Measurements from ENCODE around the gene ARL16. TPM values are rescaled to one million over a fixed set of nuclear protein-coding genes. Genes with fewer than 3 reads are reported as not detected.

The ARL16 gene
- total and polyA plus RNA-seq, 2 of the 8 experiments (the other 6 are each of a cell fraction or from before 2014, with no cell fraction given), result 37.0 to 60.8 TPM

GRCh38 chr17:81717766-81718089, 34.1 kb upstream of the ARL16 start (continued):
- TF ChIP-seq ATF2 (IDR thresholded peaks at IDR 0.05; ENCODE audit: low read length) (no peak), MAX (IDR thresholded peaks at IDR 0.05) (no peak), E2F6 (IDR thresholded peaks at IDR 0.05) (no peak), ASH2L (IDR thresholded peaks at IDR 0.05; ENCODE audit: low read length) (no peak), KDM4A (IDR thresholded peaks at IDR 0.05; ENCODE audit: low read depth, low read length, severe bottlenecking) (no peak), BRCA1 (IDR thresholded peaks at IDR 0.05; ENCODE audit: low read depth, low read length) (no peak)
